HCT116 (cell line): ENCODE data around the gene MACF1. TPM values are rescaled to one million over a fixed set of nuclear protein-coding genes. Genes with fewer than 3 reads are reported as not detected.

Experiments
- ATAC-seq: fragments of 200-7000 bp; cut with Tn5 transposase; 2 replicates; pipeline ENCODE4 v1.9.1; 2020; ENCODE audit warnings: mild to moderate bottlenecking, moderate library complexity
- BruUV-seq: library from RNA; stranded (reverse); fragments of 400-500 nt; replicated peaks from 2 replicates; lab custom pipeline; 2021; lab: Mats Ljungman, UMichigan
- CTCF ChIA-PET: fragments of 300-600 bp; sonication (Branson Sonifier 250); formaldehyde crosslinking; loops from one replicate; lab custom pipeline; 2021; ENCODE audit warnings: antibody characterized with exemption; lab: Charles Lee
- POLR2A ChIA-PET: fragments of 300-600, 350-600 bp; sonication (Branson Sonifier 250); formaldehyde crosslinking; loops from one replicate; lab custom pipeline; 2021; ENCODE audit warnings: antibody characterized with exemption; lab: Charles Lee
- RAD21 ChIA-PET, 2 experiments: fragments of 300-600 bp; sonication (Branson Sonifier 250); formaldehyde crosslinking; loops; one replicate each; lab custom pipeline; 2023; ENCODE audit warnings: low total read pairs in 2 of 2; ENCODE audit not compliant: uncharacterized antibody in 2 of 2, unreplicated experiment in 2 of 2, low non-redundant PET in 1 of 2; lab: Charles Lee
- DNase-seq: peaks from one replicate; pipeline ENCODE4 v3.0.0-alpha.2; 2010; ENCODE audit warnings: low read depth, low spot score
- H2AFZ ChIP-seq: fragments of 200-600 bp; shearing (Covaris generic), sonication (generic); 2 replicates; pipeline ENCODE4 v1.6.1; 2017; ENCODE audit warnings: low read depth, mixed run types, mixed read lengths, antibody characterized with exemption, low read length; ENCODE audit not compliant: poor library complexity, severe bottlenecking
- H3K27ac ChIP-seq: 2 replicates; pipeline ENCODE4 v1.5.1; 2012; ENCODE audit warnings: low read depth, low read length
- H3K27me3 ChIP-seq: fragments of 200-600 bp; sonication (generic); 2 replicates; pipeline ENCODE4 v1.6.1; 2016; ENCODE audit warnings: mixed run types, low read length, mixed read lengths; ENCODE audit not compliant: insufficient read depth
- H3K36me3 ChIP-seq, 2 experiments: fragments of 200-500 bp in 1 of 2; fragments of 200-600 bp in 1 of 2; sonication (Bioruptor generic) in 1 of 2; sonication (generic) in 1 of 2; 2 replicates each; pipeline versions ENCODE4 v1.5.1 to v1.6.1; 2014 to 2016; ENCODE audit warnings: low read length in 2 of 2, inconsistent platforms in 1 of 2, mixed read lengths in 1 of 2, mixed run types in 1 of 2; ENCODE audit not compliant: insufficient read depth in 2 of 2, control insufficient read depth in 1 of 2
- H3K4me1 ChIP-seq, 2 experiments: fragments of 200-600 bp in 1 of 2; sonication (generic) in 1 of 2; 2 replicates each; pipeline versions ENCODE4 v1.5.1 to v1.6.1; 2012 to 2017; ENCODE audit warnings: low read length in 2 of 2, inconsistent platforms in 1 of 2, mild to moderate bottlenecking in 1 of 2, mixed read lengths in 1 of 2, mixed run types in 1 of 2, moderate library complexity in 1 of 2; ENCODE audit not compliant: insufficient read depth in 2 of 2, control insufficient read depth in 1 of 2
- H3K4me2 ChIP-seq: fragments of 200-600 bp; sonication (generic); 2 replicates; pipeline ENCODE4 v1.6.1; 2017; ENCODE audit warnings: mixed run types, low read length, mixed read lengths
- H3K4me3 ChIP-seq, 2 experiments: fragments of 200-600 bp in 1 of 2; sonication (generic) in 1 of 2; replicated peaks in 1 of 2; 2 replicates each; pipeline ENCODE4 v1.5.1; 2011 to 2016; ENCODE audit warnings: low read length in 2 of 2, control low read depth in 1 of 2, low read depth in 1 of 2, mild to moderate bottlenecking in 1 of 2, mixed read lengths in 1 of 2, mixed run types in 1 of 2
- H3K79me2 ChIP-seq: fragments of 200-600 bp; sonication (generic); 2 replicates; pipeline ENCODE4 v1.6.1; 2017; ENCODE audit warnings: mild to moderate bottlenecking, mixed run types, low read length, moderate library complexity, mixed read lengths; ENCODE audit not compliant: insufficient read depth
- H3K9ac ChIP-seq: fragments of 200-600 bp; sonication (generic); 2 replicates; pipeline ENCODE4 v1.6.1; 2016; ENCODE audit warnings: low read length, mixed read lengths
- H3K9me2 ChIP-seq: fragments of 200-600 bp; sonication (generic), shearing (Covaris generic); 2 replicates; pipeline ENCODE4 v1.6.1; 2017; ENCODE audit warnings: mixed run types, mild to moderate bottlenecking, moderate library complexity; ENCODE audit not compliant: insufficient read depth
- H3K9me3 ChIP-seq, 2 experiments: fragments of 200-500 bp in 1 of 2; fragments of 200-600 bp in 1 of 2; sonication (Bioruptor generic) in 1 of 2; sonication (generic) in 1 of 2; 2 replicates each; pipeline ENCODE4 v1.6.1; 2014 to 2017; ENCODE audit warnings: low read length in 2 of 2, mixed read lengths in 2 of 2, inconsistent platforms in 1 of 2, low read depth in 1 of 2, mild to moderate bottlenecking in 1 of 2, mixed run types in 1 of 2, moderate library complexity in 1 of 2; ENCODE audit not compliant: control insufficient read depth in 1 of 2, insufficient read depth in 1 of 2
- H4K20me1 ChIP-seq: fragments of 200-600 bp; sonication (generic), shearing (Covaris generic); 2 replicates; pipeline ENCODE4 v1.6.1; 2017; ENCODE audit warnings: mixed run types, mild to moderate bottlenecking, moderate library complexity; ENCODE audit not compliant: insufficient read depth
- CBX3 ChIP-seq: IDR thresholded peaks from 2 replicates; pipeline ENCODE4 v1.6.1; 2012; ENCODE audit warnings: low read depth
- CEBPB ChIP-seq: IDR thresholded peaks from 2 replicates; pipeline ENCODE4 v1.6.1; 2012; ENCODE audit warnings: low read depth
- EGR1 ChIP-seq: IDR thresholded peaks from 2 replicates; pipeline ENCODE4 v1.6.1; 2012; ENCODE audit warnings: low read depth
- ELF1 ChIP-seq: IDR thresholded peaks from 2 replicates; pipeline ENCODE4 v1.6.1; 2012; ENCODE audit warnings: low read depth, borderline replicate concordance
- EZH2 ChIP-seq: fragments of 200-600 bp; sonication (generic); IDR thresholded peaks from 2 replicates; pipeline ENCODE4 v1.6.1; 2017; ENCODE audit warnings: antibody characterized with exemption, mixed run types
- EZH2phosphoT487 ChIP-seq: fragments of 200-600 bp; IDR thresholded peaks from 2 replicates; pipeline ENCODE4 v1.6.1; 2018; ENCODE audit warnings: antibody characterized with exemption, borderline replicate concordance
- POLR2A ChIP-seq: IDR thresholded peaks from 2 replicates; pipeline ENCODE4 v1.7.0; 2011; ENCODE audit warnings: borderline replicate concordance; ENCODE audit not compliant: insufficient read depth, insufficient read length; ENCODE audit errors: extremely low read depth
- RAD21 ChIP-seq: IDR thresholded peaks from 2 replicates; pipeline ENCODE4 v1.6.1; 2012; ENCODE audit warnings: low read depth, mild to moderate bottlenecking
- SIN3A ChIP-seq: IDR thresholded peaks from 2 replicates; pipeline ENCODE4 v1.6.1; 2012; ENCODE audit warnings: low read depth
- SP1 ChIP-seq: IDR thresholded peaks from 2 replicates; pipeline ENCODE4 v1.6.1; 2012; ENCODE audit warnings: low read depth
- SRF ChIP-seq: IDR thresholded peaks from 2 replicates; pipeline ENCODE4 v1.6.1; 2012; ENCODE audit warnings: low read depth
- YY1 ChIP-seq: IDR thresholded peaks from 2 replicates; pipeline ENCODE4 v1.6.1; 2011; ENCODE audit warnings: low read length, low read depth, moderate library complexity, mild to moderate bottlenecking; ENCODE audit not compliant: insufficient replicate concordance; ENCODE audit errors: extremely low read depth
- ZBTB33 ChIP-seq: IDR thresholded peaks from 2 replicates; pipeline ENCODE4 v1.6.1; 2011; ENCODE audit warnings: mild to moderate bottlenecking, low read length, moderate library complexity; ENCODE audit not compliant: insufficient replicate concordance; ENCODE audit errors: extremely low read depth
- ZFX ChIP-seq: fragments of 450-650 bp; IDR thresholded peaks from 2 replicates; pipeline ENCODE4 v1.6.1; 2017
- ZNF274 ChIP-seq: fragments of 200-500 bp; sonication (Bioruptor generic); IDR thresholded peaks from 2 replicates; pipeline ENCODE4 v1.6.1; 2014; ENCODE audit warnings: mild to moderate bottlenecking, low read depth, low read length, inconsistent platforms
- intact Hi-C: fragments of 100-400 bp; cut with micrococcal nuclease; formaldehyde crosslinking; loops from 2 replicates; pipeline ENCODE4 v1.10.0; 2022
- total RNA-seq: library from RNA; stranded (reverse); gene quantifications from one replicate; pipeline ENCODE4 v1.2.1, GENCODE V29; 2021; ENCODE audit not compliant: unreplicated experiment

MACF1 gene
- total RNA-seq, 1 experiment from 2014 or later = 146 TPM

- H3K9me3 ChIP-seq = no peaks in the 10 kb centered on the region
- H2AFZ ChIP-seq = no peak overlapping the region
- no peaks in the 10 kb centered on the region for H3K79me2 ChIP-seq
- no peaks in the 10 kb centered on the region for H3K9me2 ChIP-seq
- intact Hi-C loops = loop anchor here (5.0 kb wide), 1 partner anchor 37 kb away; no protein-coding TSS in a partner anchor
- H3K4me2 ChIP-seq = no peak overlapping the region
- ChIA-PET POLR2A (no interaction called here), CTCF (no interaction called here), RAD21 (no interaction called here)
- no TSS peak for BruUV-seq
- DNase-seq (no peak), ATAC-seq (no peak)
- H3K4me3 ChIP-seq = no peak overlapping the region
- H3K36me3 ChIP-seq = peaks cover 41 to 44% of the 10 kb centered on the region in 2 experiments
- no peaks in the 10 kb centered on the region for H3K4me1 ChIP-seq
- no peak for TF ChIP-seq RAD21
- no peak for TF ChIP-seq YY1
- TF ChIP-seq CEBPB = no peak
- TF ChIP-seq EZH2 = no peak
- no peak for TF ChIP-seq POLR2A
- TF ChIP-seq EGR1 = no peak
- no peak for TF ChIP-seq ZBTB33
- no peak for TF ChIP-seq ZNF274
- no peak for TF ChIP-seq SIN3A
- TF ChIP-seq SRF = no peak
- TF ChIP-seq CBX3 = no peak
- TF ChIP-seq EZH2phosphoT487 = no peak
- TF ChIP-seq ELF1 = no peak
- TF ChIP-seq SP1 = no peak
- TF ChIP-seq ZFX = no peak
- no peak overlapping the region for H3K9ac ChIP-seq
- H4K20me1 ChIP-seq = no peaks in the 10 kb centered on the region
- H3K27ac ChIP-seq = no peak overlapping the region
- no peaks in the 10 kb centered on the region for H3K27me3 ChIP-seq
These were observed 231.1 kb downstream of the MACF1 start for GRCh38 chr1:39435597-39435996.
